MCF 10A (cell line): ENCODE results near the gene MTARC2. TPM values are rescaled to one million over a fixed set of nuclear protein-coding genes. Genes with fewer than 3 reads are reported as not detected.

Source experiments
- BruUV-seq: library from RNA; stranded (reverse); fragments of 400-500 nt; replicated peaks from 2 replicates; lab custom pipeline; 2021; lab: Mats Ljungman, UMichigan
- CTCF ChIA-PET: fragments of 300-600 bp; sonication (Branson Sonifier 250); formaldehyde crosslinking; extraction: SDS; loops from one replicate; lab custom pipeline; 2021; ENCODE audit warnings: antibody characterized with exemption, inconsistent platforms; lab: Yijun Ruan, JAX
- POLR2A ChIA-PET: fragments of 300-600, 350-650 bp; sonication (Branson Sonifier 250); formaldehyde crosslinking; extraction: SDS; loops from one replicate; lab custom pipeline; 2020; ENCODE audit warnings: antibody characterized with exemption, inconsistent platforms; lab: Yijun Ruan, JAX
- DNase-seq: peaks from one replicate; pipeline ENCODE4 v3.0.0-alpha.2; 2018; ENCODE audit not compliant: unreplicated experiment
- H3K27ac Mint-ChIP-seq: one replicate; pipeline ENCODE4 v1.8.0; 2022; ENCODE audit warnings: mild to moderate bottlenecking, low read depth, mixed read lengths; ENCODE audit not compliant: unreplicated experiment
- H3K27me3 Mint-ChIP-seq: one replicate; pipeline ENCODE4 v1.8.0; 2022; ENCODE audit warnings: mixed read lengths; ENCODE audit not compliant: insufficient read depth, unreplicated experiment
- H3K36me3 Mint-ChIP-seq: one replicate; pipeline ENCODE4 v1.8.0; 2022; ENCODE audit warnings: mild to moderate bottlenecking, moderate library complexity, mixed read lengths; ENCODE audit not compliant: insufficient read depth, unreplicated experiment
- H3K4me1 Mint-ChIP-seq: one replicate; pipeline ENCODE4 v1.8.0; 2022; ENCODE audit warnings: mixed read lengths; ENCODE audit not compliant: insufficient read depth, unreplicated experiment
- H3K4me3 Mint-ChIP-seq: one replicate; pipeline ENCODE4 v1.8.0; 2022; ENCODE audit warnings: mild to moderate bottlenecking, moderate library complexity, mixed read lengths; ENCODE audit not compliant: unreplicated experiment
- H3K9me3 Mint-ChIP-seq: one replicate; pipeline ENCODE4 v1.8.0; 2022; ENCODE audit warnings: mixed read lengths; ENCODE audit not compliant: unreplicated experiment
- intact Hi-C: fragments of 100-400 bp; cut with micrococcal nuclease; formaldehyde crosslinking; loops from 2 replicates; pipeline ENCODE4 v1.14.1; 2022
- total RNA-seq: library from RNA; stranded (reverse); gene quantifications from 2 replicates; pipeline ENCODE4 v1.2.3, GENCODE V29; 2022
- TF ChIP-seq, protein P1 (sequence below): fragments of 200-600 bp; IDR thresholded peaks from one replicate; pipeline ENCODE4 v1.8.0; 2022; ENCODE audit warnings: antibody characterized with exemption, mild to moderate bottlenecking; ENCODE audit not compliant: unreplicated experiment

The MTARC2 gene
- total RNA-seq, 1 experiment from 2014 or later = 5.2 TPM

- Mint-ChIP-seq H3K4me3 (no peak overlapping the region), H3K9me3 (no peaks in the 10 kb centered on the region), H3K27ac (no peak overlapping the region), H3K27me3 (no peaks in the 10 kb centered on the region), H3K4me1 (no peaks in the 10 kb centered on the region), H3K36me3 (no peaks in the 10 kb centered on the region)
- DNase-seq = no peak
- no TSS peak for BruUV-seq
- CTCF ChIA-PET = interaction anchor here (7.8 to 8.0 kb wide), 3 partner anchors 13 to 22 kb away, joined by 75 to 142 read pairs (median 103); partner anchors contain the start of gene MTARC1
- POLR2A ChIA-PET = interaction anchor here (1.1 kb wide), 1 partner anchor 288 kb away, joined by 4 read pairs; no protein-coding TSS in a partner anchor
- intact Hi-C loops = no loop called here
- TF ChIP-seq, protein P1, sequence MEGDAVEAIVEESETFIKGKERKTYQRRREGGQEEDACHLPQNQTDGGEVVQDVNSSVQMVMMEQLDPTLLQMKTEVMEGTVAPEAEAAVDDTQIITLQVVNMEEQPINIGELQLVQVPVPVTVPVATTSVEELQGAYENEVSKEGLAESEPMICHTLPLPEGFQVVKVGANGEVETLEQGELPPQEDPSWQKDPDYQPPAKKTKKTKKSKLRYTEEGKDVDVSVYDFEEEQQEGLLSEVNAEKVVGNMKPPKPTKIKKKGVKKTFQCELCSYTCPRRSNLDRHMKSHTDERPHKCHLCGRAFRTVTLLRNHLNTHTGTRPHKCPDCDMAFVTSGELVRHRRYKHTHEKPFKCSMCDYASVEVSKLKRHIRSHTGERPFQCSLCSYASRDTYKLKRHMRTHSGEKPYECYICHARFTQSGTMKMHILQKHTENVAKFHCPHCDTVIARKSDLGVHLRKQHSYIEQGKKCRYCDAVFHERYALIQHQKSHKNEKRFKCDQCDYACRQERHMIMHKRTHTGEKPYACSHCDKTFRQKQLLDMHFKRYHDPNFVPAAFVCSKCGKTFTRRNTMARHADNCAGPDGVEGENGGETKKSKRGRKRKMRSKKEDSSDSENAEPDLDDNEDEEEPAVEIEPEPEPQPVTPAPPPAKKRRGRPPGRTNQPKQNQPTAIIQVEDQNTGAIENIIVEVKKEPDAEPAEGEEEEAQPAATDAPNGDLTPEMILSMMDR = no peak
These were observed 50.2 kb downstream of the MTARC2 start for GRCh38 chr1:220798338-220798737.

- H3K36me3 Mint-ChIP-seq = no peaks in the 10 kb centered on the region
- no peaks in the 10 kb centered on the region for H3K9me3 Mint-ChIP-seq
These were observed 52.1 kb downstream of the MTARC2 start for GRCh38 chr1:220800262-220800661.

GRCh38 chr1:220803401-220804201, 55.5 kb downstream of the MTARC2 start:
- DNase-seq = peak; percentile 74
- no peak overlapping the region for H3K27ac Mint-ChIP-seq
- ChIA-PET CTCF (interaction anchor here (0.5 to 8.0 kb wide), 91 partner anchors 9 to 1644 kb away, joined by 3 to 142 read pairs (median 4); partner anchors contain the start of genes MTARC1 and MTARC2), POLR2A (interaction anchor here (0.6 kb wide), 1 partner anchor 1570 kb away, joined by 3 read pairs; no protein-coding TSS in a partner anchor)
- H3K27me3 Mint-ChIP-seq = no peaks in the 10 kb centered on the region
- H3K9me3 Mint-ChIP-seq = no peaks in the 10 kb centered on the region
- BruUV-seq = no TSS peak
- TF ChIP-seq, protein P1 = peak; percentile 97
- no peaks in the 10 kb centered on the region for H3K4me1 Mint-ChIP-seq
- H3K36me3 Mint-ChIP-seq = no peaks in the 10 kb centered on the region
- no peak overlapping the region for H3K4me3 Mint-ChIP-seq
- intact Hi-C loops = loop anchor here (1.0 kb wide), 3 partner anchors 27 to 966 kb away; no protein-coding TSS in a partner anchor

More at GRCh38 chr1:220800262-220800661, 52.1 kb downstream of the MTARC2 start:
- intact Hi-C loops = no loop called here
- ChIA-PET POLR2A (interaction anchor here (0.5 to 1.4 kb wide), 4 partner anchors 9 to 1977 kb away, joined by 3 to 4 read pairs (median 4); no protein-coding TSS in a partner anchor), CTCF (interaction anchor here (0.6 to 8.0 kb wide), 13 partner anchors 13 to 636 kb away, joined by 3 to 142 read pairs (median 5); partner anchors contain the start of gene MTARC1)
- Mint-ChIP-seq H3K27ac (no peak overlapping the region), H3K4me1 (no peaks in the 10 kb centered on the region), H3K4me3 (no peak overlapping the region), H3K27me3 (no peaks in the 10 kb centered on the region)
- TF ChIP-seq, protein P1 = no peak
- no TSS peak for BruUV-seq
- no peak for DNase-seq

- TF ChIP-seq, protein P1 = no peak
- no peaks in the 10 kb centered on the region for H3K9me3 Mint-ChIP-seq
- no peak overlapping the region for H3K27ac Mint-ChIP-seq
- DNase-seq = no peak
- no peaks in the 10 kb centered on the region for H3K27me3 Mint-ChIP-seq
- POLR2A ChIA-PET = no interaction called here
- H3K36me3 Mint-ChIP-seq = no peaks in the 10 kb centered on the region
- CTCF ChIA-PET = interaction anchor here (0.5 to 8.0 kb wide), 52 partner anchors 9 to 1467 kb away, joined by 3 to 142 read pairs (median 4); partner anchors contain the start of gene MTARC1
- intact Hi-C loops = no loop called here
- H3K4me3 Mint-ChIP-seq = no peak overlapping the region
- no TSS peak for BruUV-seq
- no peaks in the 10 kb centered on the region for H3K4me1 Mint-ChIP-seq
These were observed 56.1 kb downstream of the MTARC2 start for GRCh38 chr1:220804202-220804586.
